ENCODE data around the gene MSRB1. TPM values are rescaled to one million over a fixed set of nuclear protein-coding genes. Genes with fewer than 3 reads are reported as not detected.

The MSRB1 gene
- polyA plus RNA-seq, 1 experiment = 23.1 TPM

GRCh38 chr16:1979271-1980029, 36.5 kb upstream of the MSRB1 start:
- Histone ChIP-seq H3K27me3 (ENCODE audit: control insufficient read depth, insufficient read depth, low read length) (peaks cover 36% of the 10 kb centered on the region), H3K9me3 (ENCODE audit: control insufficient read depth, insufficient read depth, low read length) (peaks cover 3% of the 10 kb centered on the region; the same call in 1 of the 2 replicates), H3K4me3 (ENCODE audit: low read depth, low read length) (no peak overlapping the region), H3K27ac (ENCODE audit: low read depth, low read length) (no peak overlapping the region)
- no peak for TF ChIP-seq CTCF (IDR thresholded peaks at IDR 0.05; ENCODE audit: low read depth, low read length)
- POLR2A ChIA-PET = interaction anchor here (3.6 kb wide), 1 partner anchor 15 kb away, joined by 14 read pairs; the partner anchor contains the start of gene RPS2
- CTCF ChIA-PET = interaction anchor here (1.6 kb wide), 1 partner anchor 24 kb away, joined by 3 read pairs; no protein-coding TSS in a partner anchor
- DNase-seq (ENCODE audit: low read depth, low spot score) = no peak

GRCh38 chr16:1978476-1979120, 35.6 kb upstream of the MSRB1 start:
- DNase-seq (ENCODE audit: low read depth, low spot score) = no peak
- H3K27me3 ChIP-seq (ENCODE audit: control insufficient read depth, insufficient read depth, low read length) = peaks cover 36% of the 10 kb centered on the region
- ChIA-PET POLR2A (interaction anchor here (2.4 kb wide), 1 partner anchor 13 kb away, joined by 11 read pairs; the partner anchor contains the start of gene RPS2), CTCF (interaction anchor here (1.6 kb wide), 1 partner anchor 25 kb away, joined by 3 read pairs; no protein-coding TSS in a partner anchor)
- no peak overlapping the region for H3K27ac ChIP-seq (ENCODE audit: low read depth, low read length)
- H3K9me3 ChIP-seq (ENCODE audit: control insufficient read depth, insufficient read depth, low read length) = peaks cover 3% of the 10 kb centered on the region; the same call in 1 of the 2 replicates
- no peak overlapping the region for H3K4me3 ChIP-seq (ENCODE audit: low read depth, low read length)
- TF ChIP-seq CTCF (IDR thresholded peaks at IDR 0.05; ENCODE audit: low read depth, low read length) = no peak

- DNase-seq (ENCODE audit: low read depth, low spot score) = no peak
- Histone ChIP-seq H3K27ac (ENCODE audit: low read depth, low read length) (no peak overlapping the region), H3K27me3 (ENCODE audit: control insufficient read depth, insufficient read depth, low read length) (peaks cover 34% of the 10 kb centered on the region), H3K4me3 (ENCODE audit: low read depth, low read length) (no peak overlapping the region), H3K9me3 (ENCODE audit: control insufficient read depth, insufficient read depth, low read length) (peaks cover 3% of the 10 kb centered on the region; the same call in 1 of the 2 replicates)
- POLR2A ChIA-PET = interaction anchor here (2.4 kb wide), 1 partner anchor 13 kb away, joined by 11 read pairs; the partner anchor contains the start of gene RPS2
- TF ChIP-seq CTCF (IDR thresholded peaks at IDR 0.05; ENCODE audit: low read depth, low read length) = no peak
- CTCF ChIA-PET = interaction anchor here (1.6 kb wide), 1 partner anchor 26 kb away, joined by 3 read pairs; no protein-coding TSS in a partner anchor
Observed at GRCh38 chr16:1977875-1978268, 34.9 kb upstream of the MSRB1 start.

- Histone ChIP-seq H3K27ac (ENCODE audit: low read depth, low read length) (no peak overlapping the region), H3K9me3 (ENCODE audit: control insufficient read depth, insufficient read depth, low read length) (peaks cover 3% of the 10 kb centered on the region; the same call in 1 of the 2 replicates), H3K27me3 (ENCODE audit: control insufficient read depth, insufficient read depth, low read length) (peaks cover 28% of the 10 kb centered on the region), H3K4me3 (ENCODE audit: low read depth, low read length) (no peak overlapping the region)
- DNase-seq (ENCODE audit: low read depth, low spot score) = no peak
- ChIA-PET POLR2A (interaction anchor here (2.4 kb wide), 1 partner anchor 12 kb away, joined by 11 read pairs; the partner anchor contains the start of gene RPS2), CTCF (interaction anchor here (1.6 kb wide), 1 partner anchor 26 kb away, joined by 3 read pairs; no protein-coding TSS in a partner anchor)
- TF ChIP-seq CTCF (IDR thresholded peaks at IDR 0.05; ENCODE audit: low read depth, low read length) = no peak
Observed at GRCh38 chr16:1976951-1977874, 34.2 kb upstream of the MSRB1 start.
